Mesendoderm (in vitro differentiated cells): Measurements from ENCODE around the gene PSMG4.

Experiments
- DNase-seq: peaks from one replicate; pipeline ENCODE4 v3.0.0; 2013
- H2AK5ac ChIP-seq: 2 replicates; pipeline ENCODE4 v1.6.1; 2013; ENCODE audit warnings: low read length, inconsistent platforms
- H2BK120ac ChIP-seq: 2 replicates; pipeline ENCODE4 v1.6.1; 2013; ENCODE audit warnings: low read depth, mild to moderate bottlenecking, low read length, moderate library complexity, mixed read lengths
- H2BK15ac ChIP-seq: replicated peaks from 2 replicates; pipeline ENCODE4 v1.6.1; 2013; ENCODE audit warnings: low read depth, mild to moderate bottlenecking, moderate library complexity
- H2BK5ac ChIP-seq: 2 replicates; pipeline ENCODE4 v1.6.1; 2013; ENCODE audit warnings: low read length, inconsistent platforms
- H3K18ac ChIP-seq: 2 replicates; pipeline ENCODE4 v1.6.1; 2013; ENCODE audit warnings: mild to moderate bottlenecking, low read length, mixed read lengths
- H3K23ac ChIP-seq: one replicate; pipeline ENCODE4 v1.6.1; 2013; ENCODE audit warnings: low read length
- H3K27ac ChIP-seq: 2 replicates; pipeline ENCODE4 v1.5.1; 2013; ENCODE audit warnings: low read depth, mild to moderate bottlenecking, inconsistent platforms, low read length, moderate library complexity
- H3K27me3 ChIP-seq: 2 replicates; pipeline ENCODE4 v1.6.1; 2013; ENCODE audit warnings: low read length, control low read depth, mild to moderate bottlenecking, inconsistent platforms; ENCODE audit not compliant: insufficient read depth, poor library complexity
- H3K36me3 ChIP-seq: 2 replicates; pipeline ENCODE4 v1.6.1; 2013; ENCODE audit warnings: low read length, inconsistent platforms; ENCODE audit not compliant: control insufficient read depth, insufficient read depth
- H3K4ac ChIP-seq: one replicate; pipeline ENCODE4 v1.6.1; 2013; ENCODE audit warnings: low read depth, mild to moderate bottlenecking, low read length, moderate library complexity
- H3K4me1 ChIP-seq: 2 replicates; pipeline ENCODE4 v1.6.1; 2013; ENCODE audit warnings: low read depth, low read length, inconsistent platforms; ENCODE audit not compliant: control insufficient read depth
- H3K4me2 ChIP-seq: 2 replicates; pipeline ENCODE4 v1.6.1; 2013; ENCODE audit warnings: low read length
- H3K4me3 ChIP-seq: 2 replicates; pipeline ENCODE4 v1.5.1; 2013; ENCODE audit warnings: mild to moderate bottlenecking, low read length
- H3K56ac ChIP-seq: one replicate; pipeline ENCODE4 v1.6.1; 2013; ENCODE audit warnings: low read length
- H3K79me1 ChIP-seq: 2 replicates; pipeline ENCODE4 v1.6.1; 2013; ENCODE audit warnings: low read length, inconsistent platforms
- H3K79me2 ChIP-seq: 2 replicates; pipeline ENCODE4 v1.6.1; 2013; ENCODE audit warnings: mild to moderate bottlenecking, low read length; ENCODE audit not compliant: control insufficient read depth, insufficient read depth
- H3K9ac ChIP-seq: 2 replicates; pipeline ENCODE4 v1.6.1; 2013; ENCODE audit warnings: low read length, inconsistent platforms
- H4K5ac ChIP-seq: one replicate; pipeline ENCODE4 v1.6.1; 2013; ENCODE audit warnings: low read length
- H4K8ac ChIP-seq: one replicate; pipeline ENCODE4 v1.6.1; 2013; ENCODE audit warnings: low read depth, mild to moderate bottlenecking, control low read depth, low read length, moderate library complexity
- WGBS: extraction: QIAGEN DNeasy Blood & Tissue Kit; methylation state at CpG from one replicate; pipeline ENCODE4 v1.1.7; 2013; ENCODE audit warnings: low lambda C conversion rate, missing lambda C conversion rate; ENCODE audit not compliant: insufficient coverage; ENCODE audit errors: extremely low coverage; 5-methylcytosine and 5-hydroxymethylcytosine counted together

PSMG4 gene

GRCh38 chr6:3307436-3307835, 48.7 kb downstream of the PSMG4 start:
- H3K4me3 ChIP-seq: no peak overlapping the region
- no peak overlapping the region for H3K4me2 ChIP-seq
- H3K4ac ChIP-seq: no peak overlapping the region
- no peak overlapping the region for H4K5ac ChIP-seq
- H2BK15ac ChIP-seq: no peak overlapping the region
- H2AK5ac ChIP-seq: no peak overlapping the region
- H4K8ac ChIP-seq: no peak overlapping the region
- no peak overlapping the region for H2BK120ac ChIP-seq
- no peak overlapping the region for H3K27ac ChIP-seq
- H3K36me3 ChIP-seq: no peaks in the 10 kb centered on the region
- H3K4me1 ChIP-seq: no peaks in the 10 kb centered on the region
- no peak overlapping the region for H3K23ac ChIP-seq
- no peaks in the 10 kb centered on the region for H3K79me1 ChIP-seq
- no peak overlapping the region for H3K9ac ChIP-seq
- H3K18ac ChIP-seq: no peak overlapping the region
- no peaks in the 10 kb centered on the region for H3K79me2 ChIP-seq
- no CpG with 5 or more reads among the region's 12 CpGs for WGBS
- no peak overlapping the region for H3K56ac ChIP-seq
- H2BK5ac ChIP-seq: no peak overlapping the region
- no peak for DNase-seq
- H3K27me3 ChIP-seq: no peaks in the 10 kb centered on the region

GRCh38 chr6:3308106-3308505, 49.4 kb downstream of the PSMG4 start:
- H4K5ac ChIP-seq: no peak overlapping the region
- H3K79me2 ChIP-seq: no peaks in the 10 kb centered on the region
- no peak overlapping the region for H3K4me3 ChIP-seq
- no peak overlapping the region for H2AK5ac ChIP-seq
- no peak overlapping the region for H3K27ac ChIP-seq
- no peaks in the 10 kb centered on the region for H3K79me1 ChIP-seq
- H3K36me3 ChIP-seq: no peaks in the 10 kb centered on the region
- H2BK15ac ChIP-seq: no peak overlapping the region
- no peak overlapping the region for H4K8ac ChIP-seq
- no peaks in the 10 kb centered on the region for H3K27me3 ChIP-seq
- H3K56ac ChIP-seq: no peak overlapping the region
- no peak overlapping the region for H3K18ac ChIP-seq
- no peak overlapping the region for H2BK120ac ChIP-seq
- no peak overlapping the region for H2BK5ac ChIP-seq
- no peak overlapping the region for H3K9ac ChIP-seq
- no peak for DNase-seq
- H3K23ac ChIP-seq: no peak overlapping the region
- no CpG with 5 or more reads among the region's 10 CpGs for WGBS
- no peak overlapping the region for H3K4me2 ChIP-seq
- H3K4me1 ChIP-seq: no peaks in the 10 kb centered on the region
- no peak overlapping the region for H3K4ac ChIP-seq

GRCh38 chr6:3309391-3310050, 50.8 kb downstream of the PSMG4 start:
- Histone ChIP-seq H3K56ac (no peak overlapping the region), H3K4me3 (no peak overlapping the region), H3K27ac (no peak overlapping the region), H3K4me1 (no peaks in the 10 kb centered on the region), H4K8ac (no peak overlapping the region), H3K18ac (no peak overlapping the region), H3K4me2 (no peak overlapping the region), H4K5ac (no peak overlapping the region), H3K23ac (no peak overlapping the region), H3K27me3 (no peaks in the 10 kb centered on the region), H2BK5ac (no peak overlapping the region), H2AK5ac (no peak overlapping the region), H2BK120ac (no peak overlapping the region), H3K4ac (no peak overlapping the region), H3K9ac (no peak overlapping the region), H2BK15ac (no peak overlapping the region), H3K36me3 (no peaks in the 10 kb centered on the region), H3K79me2 (no peaks in the 10 kb centered on the region), H3K79me1 (no peaks in the 10 kb centered on the region)
- peak; percentile 20 for DNase-seq
- WGBS: no CpG with 5 or more reads among the region's 11 CpGs

- Histone ChIP-seq H3K4me1 (no peaks in the 10 kb centered on the region), H2AK5ac (no peak overlapping the region), H2BK15ac (no peak overlapping the region), H3K4me3 (no peak overlapping the region), H3K79me2 (no peaks in the 10 kb centered on the region), H4K5ac (no peak overlapping the region), H3K4ac (no peak overlapping the region), H4K8ac (no peak overlapping the region), H2BK5ac (no peak overlapping the region), H3K23ac (no peak overlapping the region), H3K36me3 (no peaks in the 10 kb centered on the region), H3K4me2 (no peak overlapping the region), H3K27ac (no peak overlapping the region), H3K27me3 (no peaks in the 10 kb centered on the region), H3K56ac (no peak overlapping the region), H2BK120ac (no peak overlapping the region), H3K9ac (no peak overlapping the region), H3K18ac (no peak overlapping the region), H3K79me1 (no peaks in the 10 kb centered on the region)
- no peak for DNase-seq
- no CpG with 5 or more reads among the region's 6 CpGs for WGBS
These were observed 51.3 kb downstream of the PSMG4 start for GRCh38 chr6:3310051-3310448.

GRCh38 chr6:3310703-3311102, 52.0 kb downstream of the PSMG4 start:
- no peak overlapping the region for H2BK5ac ChIP-seq
- no peak overlapping the region for H3K4me2 ChIP-seq
- H3K79me1 ChIP-seq: no peaks in the 10 kb centered on the region
- H4K5ac ChIP-seq: no peak overlapping the region
- no peaks in the 10 kb centered on the region for H3K36me3 ChIP-seq
- no peaks in the 10 kb centered on the region for H3K4me1 ChIP-seq
- no peak overlapping the region for H2BK15ac ChIP-seq
- DNase-seq: no peak
- WGBS: no CpG with 5 or more reads among the region's 9 CpGs
- no peak overlapping the region for H3K4me3 ChIP-seq
- H3K23ac ChIP-seq: no peak overlapping the region
- H2BK120ac ChIP-seq: no peak overlapping the region
- H2AK5ac ChIP-seq: no peak overlapping the region
- H3K9ac ChIP-seq: no peak overlapping the region
- no peak overlapping the region for H4K8ac ChIP-seq
- H3K27me3 ChIP-seq: no peaks in the 10 kb centered on the region
- no peak overlapping the region for H3K4ac ChIP-seq
- no peak overlapping the region for H3K27ac ChIP-seq
- no peak overlapping the region for H3K18ac ChIP-seq
- no peak overlapping the region for H3K56ac ChIP-seq
- H3K79me2 ChIP-seq: no peaks in the 10 kb centered on the region

- Histone ChIP-seq H3K27me3 (no peaks in the 10 kb centered on the region), H2AK5ac (no peak overlapping the region), H3K79me2 (no peaks in the 10 kb centered on the region), H3K23ac (no peak overlapping the region), H4K5ac (no peak overlapping the region), H2BK5ac (no peak overlapping the region), H3K4ac (no peak overlapping the region), H3K18ac (no peak overlapping the region), H3K4me1 (no peaks in the 10 kb centered on the region), H2BK120ac (no peak overlapping the region), H3K27ac (no peak overlapping the region), H2BK15ac (no peak overlapping the region), H3K4me3 (no peak overlapping the region), H3K79me1 (no peaks in the 10 kb centered on the region), H3K56ac (no peak overlapping the region), H3K4me2 (no peak overlapping the region), H4K8ac (no peak overlapping the region), H3K36me3 (no peaks in the 10 kb centered on the region), H3K9ac (no peak overlapping the region)
- no CpG with 5 or more reads among the region's 6 CpGs for WGBS
- no peak for DNase-seq
These were observed 53.1 kb downstream of the PSMG4 start for GRCh38 chr6:3311826-3312225.
